Prostate gland (tissue), 2 donors: ENCODE data around the gene CAPN5.

ENCODE experiments used
- CTCF ChIP-seq, 4 experiments: fragments of 200-600 bp in 2 of 4; fragments of 450-650 bp in 2 of 4; sonication (generic) in 2 of 4; IDR thresholded peaks; 1 replicate in 3 of 4; 2 replicates in 1 of 4; pipeline ENCODE4 v1.5.1; 2016 to 2019; ENCODE audit warnings: antibody characterized with exemption in 4 of 4, mild to moderate bottlenecking in 2 of 4, moderate library complexity in 2 of 4
- POLR2A ChIP-seq: fragments of 450-650 bp; IDR thresholded peaks from one replicate; pipeline ENCODE4 v1.6.1; 2016; ENCODE audit warnings: antibody characterized with exemption, mild to moderate bottlenecking

- TF ChIP-seq POLR2A (no peak), CTCF (IDR thresholded peaks at IDR 0.05) (no peak)
Measured at GRCh38 chr11:77072851-77073327, 6.1 kb downstream of the CAPN5 start.
